ENCODE measurements around the gene PP2D1.

- TF ChIP-seq CTCF (IDR thresholded peaks at IDR 0.05), result no peak
- no peak for TF ChIP-seq ZFX (IDR thresholded peaks at IDR 0.05; ENCODE audit: borderline replicate concordance)
Observed at GRCh38 chr3:19945969-19946831, 65.9 kb downstream of the PP2D1 start.
